HG02938 (cell line): ENCODE data around the gene TDRD12.

ENCODE experiments used
- ATAC-seq: cut with Tn5 transposase; IDR thresholded peaks from one replicate; pipeline ENCODE4 v1.9.1; 2021; ENCODE audit warnings: mild to moderate bottlenecking, moderate library complexity; ENCODE audit not compliant: unreplicated experiment

Gene TDRD12

GRCh38 chr19:32800754-32801153 is 81.2 kb downstream of the TDRD12 start:
- no peak for ATAC-seq

- no peak for ATAC-seq
Measured at GRCh38 chr19:32802840-32803239, 83.3 kb downstream of the TDRD12 start.

GRCh38 chr19:32808236-32808635 is 88.7 kb downstream of the TDRD12 start:
- no peak for ATAC-seq

- no peak for ATAC-seq
Measured at GRCh38 chr19:32809254-32809653, 89.7 kb downstream of the TDRD12 start.

GRCh38 chr19:32809754-32810153 is 90.2 kb downstream of the TDRD12 start:
- no peak for ATAC-seq

GRCh38 chr19:32810452-32810851 is 90.9 kb downstream of the TDRD12 start:
- no peak for ATAC-seq

- no peak for ATAC-seq
Measured at GRCh38 chr19:32811151-32811550, 91.6 kb downstream of the TDRD12 start.

- ATAC-seq, result no peak
Measured at GRCh38 chr19:32812036-32812435, 92.5 kb downstream of the TDRD12 start.

GRCh38 chr19:32812571-32812970 is 93.0 kb downstream of the TDRD12 start:
- ATAC-seq, result no peak

GRCh38 chr19:32813862-32814425 is 94.4 kb downstream of the TDRD12 start:
- no peak for ATAC-seq

GRCh38 chr19:32814624-32815023 is 95.1 kb downstream of the TDRD12 start:
- no peak for ATAC-seq

GRCh38 chr19:32816555-32817099 is 97.1 kb downstream of the TDRD12 start:
- no peak for ATAC-seq

GRCh38 chr19:32817569-32818476 is 98.3 kb downstream of the TDRD12 start:
- no peak for ATAC-seq

GRCh38 chr19:32818536-32818935 is 99.0 kb downstream of the TDRD12 start:
- ATAC-seq, result no peak

- ATAC-seq, result no peak
Measured at GRCh38 chr19:32819419-32820400, 100.1 kb downstream of the TDRD12 start.

GRCh38 chr19:32822916-32823746 is 103.6 kb downstream of the TDRD12 start:
- ATAC-seq, result no peak

GRCh38 chr19:32823747-32824102 is 104.2 kb downstream of the TDRD12 start:
- no peak for ATAC-seq

- no peak for ATAC-seq
Measured at GRCh38 chr19:32824191-32824751, 104.7 kb downstream of the TDRD12 start.

GRCh38 chr19:32824916-32825608 is 105.5 kb downstream of the TDRD12 start:
- no peak for ATAC-seq
